GM10248 (cell line): Measurements from ENCODE around the gene SFTPA2.
"Not testable (repeated sequence)": the region's sequence is repeated elsewhere in the genome, so short reads cannot be mapped to it uniquely, and the experiment has no call there.

Experiments used
- CTCF ChIA-PET: fragments of 300-600 bp; sonication (Branson Sonifier 250); formaldehyde crosslinking; extraction: SDS; loops from one replicate; lab custom pipeline; 2021; ENCODE audit warnings: antibody characterized with exemption; lab: Yijun Ruan, JAX
- POLR2A ChIA-PET: fragments of 350-650 bp; sonication (Branson Sonifier 250); formaldehyde crosslinking; extraction: SDS; loops from one replicate; lab custom pipeline; 2020; ENCODE audit warnings: antibody characterized with exemption; lab: Yijun Ruan, JAX
- DNase-seq: peaks from one replicate; pipeline ENCODE4 v3.0.0; 2012; ENCODE audit errors: extremely low spot score
- TF ChIP-seq, protein P1 (sequence below): IDR thresholded peaks from 2 replicates; pipeline ENCODE4 v1.5.1; 2012; ENCODE audit warnings: mild to moderate bottlenecking, low read depth; ENCODE audit errors: extremely low read depth, missing control alignments, control extremely low read depth

The SFTPA2 gene

GRCh38 chr10:79542626-79543025 is 17.6 kb downstream of the SFTPA2 start:
- no peak for DNase-seq
- TF ChIP-seq, protein P1, sequence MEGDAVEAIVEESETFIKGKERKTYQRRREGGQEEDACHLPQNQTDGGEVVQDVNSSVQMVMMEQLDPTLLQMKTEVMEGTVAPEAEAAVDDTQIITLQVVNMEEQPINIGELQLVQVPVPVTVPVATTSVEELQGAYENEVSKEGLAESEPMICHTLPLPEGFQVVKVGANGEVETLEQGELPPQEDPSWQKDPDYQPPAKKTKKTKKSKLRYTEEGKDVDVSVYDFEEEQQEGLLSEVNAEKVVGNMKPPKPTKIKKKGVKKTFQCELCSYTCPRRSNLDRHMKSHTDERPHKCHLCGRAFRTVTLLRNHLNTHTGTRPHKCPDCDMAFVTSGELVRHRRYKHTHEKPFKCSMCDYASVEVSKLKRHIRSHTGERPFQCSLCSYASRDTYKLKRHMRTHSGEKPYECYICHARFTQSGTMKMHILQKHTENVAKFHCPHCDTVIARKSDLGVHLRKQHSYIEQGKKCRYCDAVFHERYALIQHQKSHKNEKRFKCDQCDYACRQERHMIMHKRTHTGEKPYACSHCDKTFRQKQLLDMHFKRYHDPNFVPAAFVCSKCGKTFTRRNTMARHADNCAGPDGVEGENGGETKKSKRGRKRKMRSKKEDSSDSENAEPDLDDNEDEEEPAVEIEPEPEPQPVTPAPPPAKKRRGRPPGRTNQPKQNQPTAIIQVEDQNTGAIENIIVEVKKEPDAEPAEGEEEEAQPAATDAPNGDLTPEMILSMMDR: no peak
- POLR2A ChIA-PET: no interaction called here
- CTCF ChIA-PET: no interaction called here

GRCh38 chr10:79540930-79541329 is 19.3 kb downstream of the SFTPA2 start:
- POLR2A ChIA-PET, CTCF ChIA-PET, DNase-seq: not testable (repeated sequence)

DNA sequence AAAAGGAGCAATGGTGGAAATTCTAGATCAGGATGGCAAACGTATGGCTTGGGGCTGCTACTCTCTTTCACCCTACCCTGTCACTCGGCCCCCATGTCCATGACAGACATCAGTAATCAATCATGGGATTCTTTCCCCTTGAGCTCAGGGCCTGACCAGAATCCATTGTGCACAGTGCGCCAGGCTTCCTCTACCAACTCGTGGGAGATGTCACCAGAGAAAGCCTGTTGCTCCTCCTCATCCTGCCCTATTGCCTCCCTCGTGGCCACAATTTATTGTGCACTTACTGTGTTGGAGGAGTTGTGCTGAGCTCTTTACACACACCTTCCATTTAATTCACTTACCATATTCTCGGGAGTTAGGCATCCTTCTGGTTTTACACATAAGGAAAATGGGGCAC is 21.9 kb downstream of the SFTPA2 start:
- POLR2A ChIA-PET, DNase-seq: not testable (repeated sequence)
- CTCF ChIA-PET: interaction anchor here (0.7 to 2.4 kb wide), 5 partner anchors 69 to 510 kb away, joined by 3 to 16 read pairs (median 3); no protein-coding TSS in a partner anchor

DNA sequence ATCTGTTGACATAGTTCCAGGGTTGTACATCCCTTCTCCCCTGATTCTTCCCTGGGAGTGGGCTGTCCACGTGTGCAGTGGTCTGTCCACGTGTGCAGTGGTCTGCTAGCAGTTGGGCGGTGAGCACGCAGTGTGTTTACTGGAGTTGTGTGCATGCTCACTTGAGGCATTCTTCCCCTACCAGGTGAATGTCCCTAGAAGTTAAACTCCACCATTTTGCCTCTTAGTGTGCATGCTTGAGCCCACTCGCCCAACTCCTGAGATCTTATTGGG is 26.4 kb downstream of the SFTPA2 start:
- POLR2A ChIA-PET, CTCF ChIA-PET, DNase-seq: not testable (repeated sequence)

- CTCF ChIA-PET, DNase-seq, POLR2A ChIA-PET: not testable (repeated sequence)
Measured at GRCh38 chr10:79533142-79533902, 26.9 kb downstream of the SFTPA2 start.

DNA sequence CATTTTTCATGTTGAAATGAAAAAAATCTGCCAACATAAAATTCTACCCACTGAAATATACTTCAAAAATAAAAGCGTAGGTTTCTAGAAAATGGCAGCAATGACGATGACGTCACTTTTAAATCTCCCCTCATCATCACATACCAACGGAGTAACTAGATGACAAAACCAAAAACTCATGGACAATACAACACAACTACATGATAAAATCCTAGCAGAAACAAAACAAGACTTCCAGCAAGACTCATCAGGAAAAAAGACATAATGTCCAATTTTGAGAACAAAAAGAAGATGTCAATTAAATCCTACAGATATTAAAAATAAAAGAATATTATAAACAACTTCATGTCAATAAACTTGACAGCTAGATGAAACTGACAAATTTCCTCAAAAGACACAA is 31.9 kb downstream of the SFTPA2 start:
- CTCF ChIA-PET, DNase-seq, POLR2A ChIA-PET: not testable (repeated sequence)

- CTCF ChIA-PET, DNase-seq, POLR2A ChIA-PET: not testable (repeated sequence)
Measured at GRCh38 chr10:79525049-79525710, 35.0 kb downstream of the SFTPA2 start.

DNA sequence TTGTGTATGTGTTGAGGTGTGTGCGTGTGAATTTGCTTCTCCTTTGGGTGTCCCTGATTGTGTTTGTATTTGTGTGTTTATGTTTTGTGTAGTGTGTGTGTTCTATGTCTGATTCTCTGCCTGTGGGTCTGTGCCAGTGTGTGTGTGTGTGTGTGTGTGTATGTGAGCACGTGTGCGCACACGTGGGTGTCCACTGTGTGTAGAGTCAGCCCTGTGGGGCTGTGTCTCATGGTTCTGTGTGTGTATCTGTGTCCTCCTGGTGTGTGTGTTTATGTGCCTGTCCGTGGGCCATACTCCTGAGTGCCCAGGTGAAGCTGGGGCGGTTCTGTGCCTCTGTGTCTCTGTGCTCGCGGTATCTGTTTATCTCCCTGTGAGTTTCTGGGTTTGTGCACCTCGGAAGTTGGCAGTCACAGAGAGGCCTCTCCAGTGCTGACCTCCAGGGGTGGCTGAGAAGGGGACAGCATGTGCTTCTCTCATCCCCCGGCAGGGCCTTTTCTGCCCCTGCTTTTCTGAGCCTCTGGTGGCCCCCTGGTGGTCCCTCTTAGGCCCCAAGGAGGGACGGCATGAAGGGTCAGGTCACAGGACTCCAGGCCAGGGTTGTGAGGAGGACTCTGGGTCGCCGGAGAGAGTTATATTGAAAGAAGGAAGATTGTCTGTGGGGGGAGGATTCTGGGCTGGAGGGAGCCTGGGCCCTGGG is 36.9 kb downstream of the SFTPA2 start:
- POLR2A ChIA-PET, CTCF ChIA-PET: not testable (repeated sequence)

DNA sequence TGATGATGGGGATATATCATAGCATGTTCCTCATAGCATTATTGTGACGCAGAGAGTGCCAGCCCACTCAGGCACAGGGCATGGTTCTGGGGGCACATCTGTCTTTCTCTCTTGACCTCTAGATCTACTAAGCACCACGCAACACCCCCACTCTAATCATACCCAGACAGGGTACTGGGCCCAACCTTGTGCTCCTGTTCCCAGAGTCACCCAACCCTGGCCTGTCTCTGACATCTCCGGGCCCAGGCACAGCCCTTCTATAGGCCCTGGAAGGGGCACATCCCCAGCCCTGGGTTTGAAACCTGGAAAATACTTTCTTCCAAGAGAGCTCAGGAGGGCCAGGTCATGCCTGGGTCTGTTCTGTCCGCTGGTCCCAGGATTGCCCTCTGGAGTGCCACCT is 37.7 kb downstream of the SFTPA2 start:
- POLR2A ChIA-PET, DNase-seq: not testable (repeated sequence)

More for the DNA sequence above, 36.9 kb downstream of the SFTPA2 start:
- not testable (repeated sequence) for DNase-seq

GRCh38 chr10:79521751-79522150 is 38.5 kb downstream of the SFTPA2 start:
- CTCF ChIA-PET, DNase-seq, POLR2A ChIA-PET: not testable (repeated sequence)

More for the DNA sequence above, 37.7 kb downstream of the SFTPA2 start:
- CTCF ChIA-PET: not testable (repeated sequence)

GRCh38 chr10:79517567-79517966 is 42.6 kb downstream of the SFTPA2 start:
- DNase-seq, CTCF ChIA-PET, POLR2A ChIA-PET: not testable (repeated sequence)

- CTCF ChIA-PET, POLR2A ChIA-PET, DNase-seq: not testable (repeated sequence)
Measured at GRCh38 chr10:79516532-79517205, 43.5 kb downstream of the SFTPA2 start.

GRCh38 chr10:79511891-79512583 is 48.2 kb downstream of the SFTPA2 start, which contains the start of gene EIF5AL1:
Gene EIF5AL1 (plus strand): TSS chr10:79512533. CDS start chr10:79512650, 117 bp downstream.
- POLR2A ChIA-PET, DNase-seq, CTCF ChIA-PET: not testable (repeated sequence)

DNA sequence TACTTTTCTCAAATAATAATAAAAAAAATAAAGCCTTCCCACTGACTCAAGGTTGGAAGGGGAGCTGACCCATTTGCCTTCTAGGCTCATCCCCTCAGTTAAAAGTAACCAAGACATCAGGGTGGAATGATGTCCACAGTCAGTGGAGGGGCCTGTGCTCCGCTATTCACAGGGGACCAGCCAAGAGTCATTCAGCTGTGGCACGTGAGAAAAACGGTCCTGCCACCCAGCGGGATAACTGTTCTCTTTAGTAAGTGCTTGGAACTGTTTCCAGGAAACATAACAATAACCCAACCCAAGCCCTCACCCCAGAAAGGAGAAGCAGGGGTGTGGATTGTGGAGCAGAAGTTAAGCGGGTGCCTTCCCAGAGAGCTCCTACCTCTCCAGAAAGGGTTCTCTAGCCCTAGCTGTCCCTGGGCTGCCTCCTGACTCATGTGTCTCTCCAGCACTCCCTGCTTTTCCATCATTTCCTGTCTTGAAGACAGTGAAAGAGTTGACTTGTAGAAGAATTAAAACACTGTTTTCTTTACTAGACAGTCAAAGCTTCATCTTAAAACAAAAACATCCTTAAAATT is 50.2 kb downstream of the SFTPA2 start:
- DNase-seq, POLR2A ChIA-PET, CTCF ChIA-PET: not testable (repeated sequence)

DNA sequence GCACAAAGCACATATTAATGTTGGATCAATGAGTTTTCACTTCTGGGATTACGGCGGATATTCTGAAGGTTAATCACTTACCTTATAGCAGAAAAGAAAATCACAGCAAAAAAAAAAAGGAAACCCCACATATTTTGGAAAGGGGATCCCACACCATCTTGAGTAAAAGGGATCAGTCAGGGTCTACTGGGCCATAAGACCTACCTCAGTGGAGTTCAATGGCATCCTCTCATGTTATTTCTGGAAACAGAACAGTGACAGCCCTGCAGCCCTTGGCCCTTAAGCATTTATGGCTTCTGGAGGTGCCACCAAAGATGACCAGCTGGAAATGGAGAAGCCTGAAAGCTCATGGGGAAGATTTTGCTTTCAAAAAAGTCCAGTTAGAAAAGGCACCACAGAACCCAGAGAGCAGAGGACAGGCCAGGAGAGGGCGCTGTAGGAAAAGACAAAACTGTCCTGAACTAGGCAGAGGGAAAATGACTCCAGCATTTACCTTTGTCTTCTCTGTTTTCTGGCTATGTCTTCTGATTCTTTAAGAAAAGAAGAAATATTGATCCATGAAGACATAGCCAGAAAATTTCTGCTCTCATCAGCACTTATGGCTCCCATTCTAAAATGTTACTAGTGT is 50.8 kb downstream of the SFTPA2 start:
- DNase-seq, CTCF ChIA-PET, POLR2A ChIA-PET: not testable (repeated sequence)
